ENCODE data around the gene PEF1.

Gene PEF1

DNA sequence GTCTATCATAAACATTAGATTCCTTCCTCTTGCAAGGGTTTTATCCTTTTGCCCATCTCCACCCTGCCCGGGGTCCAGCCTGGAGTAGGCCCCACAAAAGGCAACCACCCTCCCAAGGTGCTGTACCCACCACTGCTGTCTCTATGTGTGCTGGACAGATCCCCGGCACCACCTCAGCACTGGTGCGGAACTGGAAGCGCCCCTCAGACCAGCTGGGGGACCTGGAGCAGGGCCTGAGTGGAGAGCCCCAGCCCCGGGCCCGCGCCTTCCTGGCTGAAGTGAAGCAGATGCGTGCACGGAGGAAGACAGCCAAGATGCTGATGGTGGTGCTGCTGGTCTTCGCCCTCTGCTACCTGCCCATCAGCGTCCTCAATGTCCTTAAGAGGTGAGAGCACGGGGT, 21.3 kb downstream of the PEF1 start:
- DNase-seq (ENCODE audit: extremely low read depth, insufficient read length): no peak
- no peak for TF ChIP-seq CTCF (IDR thresholded peaks at IDR 0.05; ENCODE audit: insufficient read depth, low read length, poor library complexity, severe bottlenecking)

DNA sequence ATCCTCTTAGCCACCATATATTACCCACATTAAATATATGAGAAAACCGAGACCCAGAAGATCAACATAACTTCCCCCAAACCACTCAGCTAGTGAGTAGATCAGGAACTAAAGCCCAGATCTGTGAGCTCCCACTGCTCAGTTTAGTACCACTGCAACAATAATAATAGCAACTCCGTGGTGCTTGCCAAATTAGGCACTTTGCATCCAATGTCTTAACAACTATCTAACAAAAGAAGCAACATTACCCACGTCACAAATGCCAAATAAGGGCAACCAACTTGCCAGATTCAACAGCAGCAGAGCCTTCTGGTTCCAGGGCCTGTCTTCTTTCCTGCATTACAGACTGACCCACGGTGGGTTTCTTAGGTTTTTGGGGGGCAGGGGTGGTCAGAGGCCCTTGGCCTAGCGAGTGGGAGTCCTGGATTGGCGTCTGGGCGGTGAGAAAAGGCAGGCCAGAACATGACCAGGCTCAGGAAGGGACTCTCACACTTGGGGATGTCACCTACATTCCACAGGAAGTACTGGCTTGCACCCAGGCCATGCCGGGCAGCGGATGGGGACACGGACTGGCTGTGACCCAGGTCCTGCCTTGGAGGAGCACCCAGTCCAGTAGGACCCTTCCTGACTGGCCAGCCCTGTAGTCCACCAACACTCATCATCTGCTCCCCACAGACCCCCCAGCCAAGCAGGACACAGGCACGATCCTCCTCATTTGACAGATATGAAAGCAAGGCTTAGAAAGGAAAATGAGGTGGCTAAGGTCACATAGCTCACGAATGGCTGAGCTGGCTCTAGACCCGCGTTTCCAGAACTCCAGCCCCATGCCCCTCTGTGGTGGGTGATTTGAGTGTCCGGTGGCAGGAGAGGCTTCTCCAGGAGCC, 22.6 kb downstream of the PEF1 start:
- no peak for DNase-seq (ENCODE audit: extremely low read depth, insufficient read length)
- no peak overlapping the region for H3K4me3 ChIP-seq (replicated peaks; ENCODE audit: low read depth, low read length)
- peaks cover 1% of the 10 kb centered on the region for H3K36me3 ChIP-seq (ENCODE audit: control insufficient read depth, insufficient read depth, low read length)
- no peaks in the 10 kb centered on the region; the same call in 1 of the 2 replicates for H3K27me3 ChIP-seq (replicated peaks; ENCODE audit: control insufficient read depth, insufficient read depth, low read length)
- TF ChIP-seq CTCF (IDR thresholded peaks at IDR 0.05; ENCODE audit: insufficient read depth, low read length, poor library complexity, severe bottlenecking): no peak

More for the DNA sequence above, 21.3 kb downstream of the PEF1 start:
- no peaks in the 10 kb centered on the region for H3K27me3 ChIP-seq (replicated peaks; ENCODE audit: control insufficient read depth, insufficient read depth, low read length)
- no peak overlapping the region for H3K4me3 ChIP-seq (replicated peaks; ENCODE audit: low read depth, low read length)
- H3K36me3 ChIP-seq (ENCODE audit: control insufficient read depth, insufficient read depth, low read length): peaks cover 9% of the 10 kb centered on the region

GRCh38 chr1:31621498-31621820, 23.2 kb downstream of the PEF1 start:
- TF ChIP-seq CTCF (IDR thresholded peaks at IDR 0.05; ENCODE audit: insufficient read depth, low read length, poor library complexity, severe bottlenecking): no peak
- H3K27me3 ChIP-seq (replicated peaks; ENCODE audit: control insufficient read depth, insufficient read depth, low read length): no peaks in the 10 kb centered on the region; the same call in 1 of the 2 replicates
- H3K4me3 ChIP-seq (replicated peaks; ENCODE audit: low read depth, low read length): no peak overlapping the region
- H3K36me3 ChIP-seq (ENCODE audit: control insufficient read depth, insufficient read depth, low read length): no peaks in the 10 kb centered on the region
- DNase-seq (ENCODE audit: extremely low read depth, insufficient read length): no peak

- no peak for TF ChIP-seq CTCF (IDR thresholded peaks at IDR 0.05; ENCODE audit: insufficient read depth, low read length, poor library complexity, severe bottlenecking)
- H3K4me3 ChIP-seq (replicated peaks; ENCODE audit: low read depth, low read length): no peak overlapping the region
- no peaks in the 10 kb centered on the region; the same call in 1 of the 2 replicates for H3K27me3 ChIP-seq (replicated peaks; ENCODE audit: control insufficient read depth, insufficient read depth, low read length)
- DNase-seq (ENCODE audit: extremely low read depth, insufficient read length): no peak
- no peaks in the 10 kb centered on the region for H3K36me3 ChIP-seq (ENCODE audit: control insufficient read depth, insufficient read depth, low read length)
Observed at GRCh38 chr1:31620631-31621497, 23.8 kb downstream of the PEF1 start.

DNA sequence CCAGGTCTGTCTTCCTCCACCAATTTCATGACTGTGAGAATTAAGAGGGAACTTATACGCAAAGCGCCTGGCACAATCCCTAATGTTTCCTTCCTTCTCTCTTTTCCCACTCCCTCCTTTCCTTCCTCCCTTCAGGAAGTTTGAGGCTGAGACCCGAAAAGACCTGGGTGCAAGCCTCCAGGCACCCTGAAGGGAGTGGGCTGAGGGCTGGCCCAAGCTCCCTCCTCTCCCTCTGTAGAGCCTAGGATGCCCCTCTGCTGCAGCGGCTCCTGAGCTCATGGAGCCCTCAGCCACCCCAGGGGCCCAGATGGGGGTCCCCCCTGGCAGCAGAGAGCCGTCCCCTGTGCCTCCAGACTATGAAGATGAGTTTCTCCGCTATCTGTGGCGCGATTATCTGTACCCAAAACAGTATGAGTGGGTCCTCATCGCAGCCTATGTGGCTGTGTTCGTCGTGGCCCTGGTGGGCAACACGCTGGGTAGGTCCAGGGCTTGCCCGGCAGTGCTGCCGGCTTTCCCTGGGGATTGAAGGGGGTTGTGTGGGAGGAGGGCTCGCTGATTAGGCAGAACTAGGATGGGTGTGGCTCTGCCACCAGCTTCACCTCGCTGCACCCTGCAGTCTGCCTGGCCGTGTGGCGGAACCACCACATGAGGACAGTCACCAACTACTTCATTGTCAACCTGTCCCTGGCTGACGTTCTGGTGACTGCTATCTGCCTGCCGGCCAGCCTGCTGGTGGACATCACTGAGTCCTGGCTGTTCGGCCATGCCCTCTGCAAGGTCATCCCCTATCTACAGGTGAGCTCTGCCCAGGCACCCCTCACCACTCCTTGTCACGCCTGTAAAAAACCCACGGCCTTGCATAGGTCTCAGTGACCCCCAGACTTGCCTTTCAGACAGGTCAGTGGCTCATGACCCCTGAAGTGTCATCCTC, 25.5 kb downstream of the PEF1 start:
- no peak for TF ChIP-seq CTCF (IDR thresholded peaks at IDR 0.05; ENCODE audit: insufficient read depth, low read length, poor library complexity, severe bottlenecking)
- Histone ChIP-seq H3K27me3 (replicated peaks; ENCODE audit: control insufficient read depth, insufficient read depth, low read length) (no peaks in the 10 kb centered on the region; the same call in none of the 2 replicates), H3K4me3 (replicated peaks; ENCODE audit: low read depth, low read length) (no peak overlapping the region), H3K36me3 (ENCODE audit: control insufficient read depth, insufficient read depth, low read length) (no peaks in the 10 kb centered on the region)
- no peak for DNase-seq (ENCODE audit: extremely low read depth, insufficient read length)

Measured in GM06990 (cell line).